ENCODE data around the gene CAPN8. TPM values are rescaled to one million over a fixed set of nuclear protein-coding genes. Genes with fewer than 3 reads are reported as not detected.

The CAPN8 gene
- total RNA-seq, 6 experiments from 2014 or later: 0.35 to 1.1 TPM; not detected in 4

GRCh38 chr1:223670458-223671159, 5.1 kb upstream of the CAPN8 start:
- Histone ChIP-seq H3K36me3 (no peaks in the 10 kb centered on the region), H3K4me3 (no peak overlapping the region), H3K4me1 (no peaks in the 10 kb centered on the region), H3K27ac (no peak overlapping the region), H3K9me3 (no peaks in the 10 kb centered on the region), H3K27me3 (no peaks in the 10 kb centered on the region)
- no peak for TF ChIP-seq POLR2A (IDR thresholded peaks at IDR 0.05)
- TF ChIP-seq CTCF (IDR thresholded peaks at IDR 0.05): peak; percentile 61 to 70 (median 62)
- intact Hi-C loops (cut with DNase I): no loop called here
- ATAC-seq: peak; percentile 84 to 91 (median 88)
- 51% methylated on average over 4 of the region's 7 CpGs for WGBS (ENCODE audit: insufficient coverage, low coverage, low lambda C conversion rate, missing lambda C conversion rate)
- DNase-seq: peak; percentile 37 to 62 (median 55)

GRCh38 chr1:223669003-223669795, 3.7 kb upstream of the CAPN8 start:
- DNase-seq (no peak), ATAC-seq (no peak)
- 81% methylated on average over 4 of the region's 6 CpGs for WGBS (ENCODE audit: insufficient coverage, low coverage, low lambda C conversion rate, missing lambda C conversion rate)
- Histone ChIP-seq H3K36me3 (no peaks in the 10 kb centered on the region), H3K9me3 (no peaks in the 10 kb centered on the region), H3K4me1 (no peaks in the 10 kb centered on the region), H3K4me3 (no peak overlapping the region), H3K27ac (no peak overlapping the region), H3K27me3 (no peaks in the 10 kb centered on the region)
- intact Hi-C loops (cut with DNase I): no loop called here
- TF ChIP-seq POLR2A (IDR thresholded peaks at IDR 0.05) (no peak), CTCF (IDR thresholded peaks at IDR 0.05) (no peak)

- Histone ChIP-seq H3K4me3 (no peak overlapping the region), H3K27ac (no peak overlapping the region), H3K9me3 (no peaks in the 10 kb centered on the region), H3K27me3 (no peaks in the 10 kb centered on the region), H3K4me1 (no peaks in the 10 kb centered on the region), H3K36me3 (no peaks in the 10 kb centered on the region)
- TF ChIP-seq CTCF (IDR thresholded peaks at IDR 0.05) (no peak), POLR2A (IDR thresholded peaks at IDR 0.05) (no peak)
- no peak for ATAC-seq
- WGBS (ENCODE audit: insufficient coverage, low coverage, low lambda C conversion rate, missing lambda C conversion rate): 97% methylated on average over 3 of the region's 3 CpGs
- DNase-seq: no peak
- intact Hi-C loops (cut with DNase I): no loop called here
These were observed 2.1 kb upstream of the CAPN8 start for GRCh38 chr1:223667484-223668182.

- no peak overlapping the region for H3K4me3 ChIP-seq
- H3K27me3 ChIP-seq: no peaks in the 10 kb centered on the region
- no peaks in the 10 kb centered on the region for H3K9me3 ChIP-seq
- no peaks in the 10 kb centered on the region for H3K36me3 ChIP-seq
- no peak for TF ChIP-seq POLR2A (IDR thresholded peaks at IDR 0.05)
- no peak for TF ChIP-seq CTCF (IDR thresholded peaks at IDR 0.05)
- intact Hi-C loops (cut with DNase I): no loop called here
- 69% methylated on average over 5 of the region's 5 CpGs for WGBS (ENCODE audit: insufficient coverage, low coverage, low lambda C conversion rate, missing lambda C conversion rate)
- ATAC-seq (peak in 1 of 4 donors; percentile 28), DNase-seq (no peak)
- no peaks in the 10 kb centered on the region for H3K4me1 ChIP-seq
- no peak overlapping the region for H3K27ac ChIP-seq
These were observed 1.4 kb downstream of the CAPN8 start for GRCh38 chr1:223664106-223664505.

All from right lobe of liver (tissue), 6 donors.